GM12878 (cell line): Measurements from ENCODE around the gene MCEE. TPM values are rescaled to one million over a fixed set of nuclear protein-coding genes. Genes with fewer than 3 reads are reported as not detected.

Source experiments
- ATAC-seq: fragments of 200-7000 bp; cut with Tn5 transposase; 3 replicates; pipeline ENCODE4 v1.9.1; 2020; ENCODE audit warnings: mild to moderate bottlenecking, moderate library complexity
- BruUV-seq: library from RNA; stranded (reverse); fragments of 400-500 nt; replicated peaks from 2 replicates; lab custom pipeline; 2021; lab: Mats Ljungman, UMichigan
- CTCF ChIA-PET: fragments of 300-600 bp; sonication (Branson Sonifier 250); formaldehyde crosslinking; extraction: SDS; loops from one replicate; lab custom pipeline; 2021; ENCODE audit warnings: inconsistent platforms; lab: Yijun Ruan, JAX
- POLR2A ChIA-PET: fragments of 350-600 bp; formaldehyde crosslinking; extraction: SDS; loops from one replicate; lab custom pipeline; 2021; ENCODE audit warnings: inconsistent platforms; lab: Charles Lee
- RAD21 ChIA-PET: fragments of 300-600 bp; sonication (Branson Sonifier 250); formaldehyde crosslinking; loops from one replicate; lab custom pipeline; 2023; ENCODE audit warnings: antibody characterized with exemption; ENCODE audit not compliant: unreplicated experiment; lab: Charles Lee
- SMC1A ChIA-PET: fragments of 300-600 bp; sonication (Branson Sonifier 250); formaldehyde crosslinking; loops from one replicate; lab custom pipeline; 2023; ENCODE audit not compliant: unreplicated experiment, uncharacterized antibody; lab: Charles Lee
- DNase-seq: peaks from one replicate; pipeline ENCODE4 v3.0.0-alpha.2; 2011; ENCODE audit warnings: low read depth, low spot score
- FAIRE-seq: peaks from 3 replicates; lab custom pipeline; 2011; peaks lifted over from hg19 to GRCh38; lab: Jason Lieb, UNC
- H2AFZ ChIP-seq: 2 replicates; pipeline ENCODE4 v1.6.0; 2011; ENCODE audit warnings: low read depth, low read length, control low read depth; ENCODE audit not compliant: control insufficient read depth
- H3K27ac ChIP-seq: 2 replicates; pipeline ENCODE4 v1.5.1; 2011; ENCODE audit warnings: control low read depth; ENCODE audit not compliant: control insufficient read depth, insufficient read depth
- H3K27me3 ChIP-seq, 2 experiments: replicated peaks in 1 of 2; 2 replicates each; pipeline versions ENCODE4 v1.6.0 to v1.6.1; 2011; ENCODE audit warnings: low read length in 1 of 2; ENCODE audit not compliant: control insufficient read depth in 2 of 2, insufficient read depth in 2 of 2
- H3K36me3 ChIP-seq, 2 experiments: 2 replicates each; pipeline ENCODE4 v1.5.1; 2011; ENCODE audit warnings: low read length in 1 of 2; ENCODE audit not compliant: control insufficient read depth in 2 of 2, insufficient read depth in 2 of 2
- H3K4me1 ChIP-seq: 2 replicates; pipeline ENCODE4 v1.6.1; 2011; ENCODE audit warnings: mild to moderate bottlenecking, low read length, moderate library complexity, mixed read lengths; ENCODE audit not compliant: control insufficient read depth, insufficient read depth
- H3K4me2 ChIP-seq: 2 replicates; pipeline ENCODE4 v1.6.0; 2011; ENCODE audit warnings: control low read depth; ENCODE audit not compliant: control insufficient read depth, insufficient read depth
- H3K4me3 ChIP-seq: fragments of 200-600 bp; sonication (generic); 2 replicates; pipeline ENCODE4 v1.5.1; 2016
- H3K79me2 ChIP-seq: 2 replicates; pipeline ENCODE4 v1.6.0; 2011; ENCODE audit warnings: low read length; ENCODE audit not compliant: control insufficient read depth, insufficient read depth
- H3K9ac ChIP-seq: 2 replicates; pipeline ENCODE4 v1.8.0; 2011; ENCODE audit warnings: low read length, control low read depth, mixed read lengths; ENCODE audit not compliant: control insufficient read depth, insufficient read depth
- H3K9me3 ChIP-seq: replicated peaks from 3 replicates; pipeline ENCODE4 v1.5.1; 2011; ENCODE audit warnings: mild to moderate bottlenecking, low read length; ENCODE audit not compliant: control insufficient read depth, insufficient read depth
- H4K20me1 ChIP-seq: 2 replicates; pipeline ENCODE4 v1.6.0; 2011; ENCODE audit not compliant: control insufficient read depth, insufficient read depth
- BCL3 ChIP-seq: IDR thresholded peaks from 2 replicates; pipeline ENCODE4 v1.6.1; 2011; ENCODE audit warnings: borderline replicate concordance, low read depth, mild to moderate bottlenecking, moderate library complexity, low read length; ENCODE audit not compliant: insufficient read depth, poor library complexity, severe bottlenecking
- CBX3 ChIP-seq: fragments of 200-600 bp; sonication (generic); IDR thresholded peaks from 2 replicates; pipeline ENCODE4 v1.6.1; 2016; ENCODE audit warnings: low read depth, borderline replicate concordance
- EED ChIP-seq: sonication (generic); IDR thresholded peaks from 2 replicates; pipeline ENCODE4 v1.6.1; 2016; ENCODE audit warnings: antibody characterized with exemption, low read depth
- IRF4 ChIP-seq: IDR thresholded peaks from 2 replicates; pipeline ENCODE4 v1.6.1; 2011; ENCODE audit warnings: low read depth, low read length
- KAT2A ChIP-seq: conservative IDR thresholded peaks from 2 replicates; pipeline ENCODE4 v1.6.1; 2011; ENCODE audit warnings: low read depth, low read length; ENCODE audit not compliant: control insufficient read depth
- NBN ChIP-seq: fragments of 450-650 bp; IDR thresholded peaks from 2 replicates; pipeline ENCODE4 v1.6.1; 2016
- RCOR1 ChIP-seq: conservative IDR thresholded peaks from 2 replicates; pipeline ENCODE4 v1.6.1; 2012; ENCODE audit warnings: low read depth, low read length, improper control_type of control experiment
- SREBF2 ChIP-seq: IDR thresholded peaks from 2 replicates; pipeline ENCODE4 v1.6.1; 2012; ENCODE audit warnings: mild to moderate bottlenecking, low read length
- SUPT20H ChIP-seq: IDR thresholded peaks from 2 replicates; pipeline ENCODE4 v1.6.1; 2011; ENCODE audit warnings: low read depth, mild to moderate bottlenecking, low read length, moderate library complexity, borderline replicate concordance; ENCODE audit not compliant: control insufficient read depth
- YBX1 ChIP-seq: fragments of 450-650 bp; IDR thresholded peaks from 2 replicates; pipeline ENCODE4 v1.6.1; 2016; ENCODE audit warnings: antibody characterized with exemption
- ZNF207 ChIP-seq: fragments of 450-650 bp; IDR thresholded peaks from 2 replicates; pipeline ENCODE4 v1.6.1; 2014; ENCODE audit warnings: antibody characterized with exemption, mild to moderate bottlenecking, borderline replicate concordance
- WGBS: methylation state at CpG from one replicate; pipeline ENCODE4 v1.1.6; 2016; ENCODE audit warnings: low lambda C conversion rate; ENCODE audit not compliant: insufficient replicate concordance, insufficient coverage; ENCODE audit errors: missing lambda C conversion rate; 5-methylcytosine and 5-hydroxymethylcytosine counted together
- in situ Hi-C: fragments of 300-500 bp; cut with MboI; formaldehyde crosslinking; loops from 9 replicates; pipeline ENCODE4 v1.14.3; 2018; ENCODE audit warnings: mixed read lengths
- intact Hi-C: fragments of 100-400 bp; cut with micrococcal nuclease; formaldehyde crosslinking; loops from one replicate; pipeline ENCODE4 v1.14.2; 2022; ENCODE audit not compliant: unreplicated experiment
- polyA plus RNA-seq, 11 experiments: library from polyadenylated mRNA; depleted of rRNA in 4 of 11; unstranded in 6 of 11; stranded (reverse) in 5 of 11; fragments of >200 nt; fragmentation: Nextera tagmentation in 4 of 11; fragmentation: Illumina TruSeq in 1 of 11; extraction: Ambion mirVana in 4 of 11; extraction: Trizol in 1 of 11; gene quantifications; 1 replicate in 1 of 11; 2 replicates in 10 of 11; pipeline versions ENCODE4 v1.2.1 to v1.2.3, GENCODE V29; 2011 to 2016; ENCODE audit warnings: inconsistent platforms in 2 of 11, missing spikeins in 2 of 11, low read depth in 1 of 11
- total RNA-seq, 4 experiments: library from RNA; depleted of rRNA in 3 of 4; stranded (reverse); fragments of >200 nt in 3 of 4; fragmentation: Illumina TruSeq in 1 of 4; extraction: Trizol in 1 of 4; gene quantifications; 2 replicates each; pipeline versions ENCODE4 v1.2.1 to v1.2.3, GENCODE V29; 2013 to 2021

Gene MCEE
- total and polyA plus RNA-seq, 10 of the 15 experiments (the other 5 are each of a cell fraction or from before 2014, with no cell fraction given) = 17.3 to 63.4 (median 20.9) TPM

- POLR2A ChIA-PET = no interaction called here
- Histone ChIP-seq H3K9ac (no peak overlapping the region), H3K79me2 (peaks cover 5% of the 10 kb centered on the region), H3K4me2 (no peak overlapping the region), H3K27me3 (no peaks in the 10 kb centered on the region), H3K27ac (no peak overlapping the region), H3K4me1 (no peaks in the 10 kb centered on the region), H3K4me3 (no peak overlapping the region), H3K9me3 (no peaks in the 10 kb centered on the region), H2AFZ (no peak overlapping the region), H4K20me1 (no peaks in the 10 kb centered on the region), H3K36me3 (peaks cover 1 to 16% of the 10 kb centered on the region in 2 experiments; a peak in 3 of 4 replicates)
- CTCF ChIA-PET = interaction anchor here (1.2 kb wide), 1 partner anchor 33 kb away, joined by 3 read pairs; no protein-coding TSS in a partner anchor
- intact Hi-C loops (no loop called here), in situ Hi-C loops (no loop called here)
- FAIRE-seq = no peak
- no peak for ATAC-seq
- SMC1A ChIA-PET = no interaction called here
- TF ChIP-seq RCOR1 (no peak), NBN (no peak), ZNF207 (no peak), SREBF2 (no peak)
- 95% methylated on average over 7 of the region's 7 CpGs for WGBS
- DNase-seq = no peak
- BruUV-seq = no TSS peak
- RAD21 ChIA-PET = no interaction called here
Measured at GRCh38 chr2:71122387-71123298, 7.4 kb downstream of the MCEE start.

- no peaks in the 10 kb centered on the region for H3K9me3 ChIP-seq
- in situ Hi-C loops (no loop called here), intact Hi-C loops (no loop called here)
- H4K20me1 ChIP-seq = no peaks in the 10 kb centered on the region
- H3K36me3 ChIP-seq = peaks cover 1 to 16% of the 10 kb centered on the region in 2 experiments; a peak in 3 of 4 replicates
- ATAC-seq (no peak), FAIRE-seq (no peak), DNase-seq (no peak)
- no peaks in the 10 kb centered on the region for H3K27me3 ChIP-seq
- H3K4me3 ChIP-seq = no peak overlapping the region
- ChIA-PET CTCF (interaction anchor here (1.2 kb wide), 1 partner anchor 34 kb away, joined by 3 read pairs; no protein-coding TSS in a partner anchor), POLR2A (interaction anchor here (0.6 to 1.2 kb wide), 2 partner anchors 9 kb away, joined by 3 to 5 read pairs; partner anchors contain the start of genes MCEE and MPHOSPH10), SMC1A (interaction anchor here (1.1 to 1.7 kb wide), 2 partner anchors 21 to 50 kb away, joined by 3 to 7 read pairs; no protein-coding TSS in a partner anchor), RAD21 (interaction anchor here (2.0 kb wide), 1 partner anchor 21 kb away, joined by 7 read pairs; no protein-coding TSS in a partner anchor)
- no TSS peak for BruUV-seq
- WGBS = 95% methylated on average over 1 of the region's 1 CpG
- no peaks in the 10 kb centered on the region for H3K79me2 ChIP-seq
- no peak overlapping the region for H3K9ac ChIP-seq
- no peak overlapping the region for H3K27ac ChIP-seq
- no peaks in the 10 kb centered on the region for H3K4me1 ChIP-seq
- H2AFZ ChIP-seq = no peak overlapping the region
- no peak overlapping the region for H3K4me2 ChIP-seq
- TF ChIP-seq YBX1 (no peak), EED (no peak), IRF4 (no peak), CBX3 (no peak), SUPT20H (no peak), SREBF2 (no peak), KAT2A (no peak), BCL3 (no peak)
Measured at GRCh38 chr2:71121479-71121878, 8.6 kb downstream of the MCEE start.
